T-cell (primary cell): ENCODE data around the gene NPL. TPM values are rescaled to one million over a fixed set of nuclear protein-coding genes. Genes with fewer than 3 reads are reported as not detected.

Source experiments
- ATAC-seq, 4 experiments: fragments of 200-7000 bp in 3 of 4; fragments of 150-1000 bp in 1 of 4; cut with Tn5 transposase; replicated peaks in 1 of 4; 1 replicate in 3 of 4; 2 replicates in 1 of 4; pipeline ENCODE4 v1.10.0; 2021; ENCODE audit warnings: moderate library complexity in 3 of 4, mild to moderate bottlenecking in 2 of 4, moderate number of reproducible peaks in 1 of 4
- CTCF ChIA-PET, 2 donors: fragments of 300-600 bp; sonication (Branson Sonifier 250); formaldehyde crosslinking; loops; one replicate each; lab custom pipeline; 2022; ENCODE audit warnings: antibody characterized with exemption in 2 of 2; lab: Charles Lee
- POLR2A ChIA-PET, 2 donors: fragments of 300-600 bp; sonication (Branson Sonifier 250); formaldehyde crosslinking; loops; one replicate each; lab custom pipeline; 2022; ENCODE audit warnings: antibody characterized with exemption in 2 of 2; lab: Charles Lee
- DNase-seq, 35 experiments: peaks; one replicate each; pipeline versions ENCODE4 v3.0.0 to v3.0.0-alpha.2; 2013 to 2023
- H3K27ac ChIP-seq: one replicate; pipeline ENCODE4 v1.5.1; 2013; ENCODE audit warnings: low read length
- H3K27me3 ChIP-seq, 2 experiments: replicated peaks in 1 of 2; 1 replicate in 1 of 2; 2 replicates in 1 of 2; pipeline versions ENCODE4 v1.6.1 to v1.7.0; 2013; ENCODE audit warnings: low read length in 1 of 2, mixed read lengths in 1 of 2; ENCODE audit not compliant: control insufficient read depth in 2 of 2, insufficient read depth in 2 of 2; ENCODE audit errors: extremely low read depth in 1 of 2
- H3K36me3 ChIP-seq, 2 donors: 1 replicate in 1 of 2; 2 replicates in 1 of 2; pipeline versions ENCODE4 v1.6.1 to v1.7.0; 2013; ENCODE audit warnings: low read length in 1 of 2; ENCODE audit not compliant: control insufficient read depth in 2 of 2, insufficient read depth in 1 of 2; ENCODE audit errors: extremely low read depth in 1 of 2
- H3K4me1 ChIP-seq, 2 experiments: 1 replicate in 1 of 2; 2 replicates in 1 of 2; pipeline versions ENCODE4 v1.6.1 to v1.7.0; 2013; ENCODE audit warnings: low read length in 2 of 2, mixed read lengths in 1 of 2; ENCODE audit not compliant: insufficient read depth in 2 of 2, control insufficient read depth in 1 of 2; ENCODE audit errors: extremely low read depth in 1 of 2
- H3K4me3 ChIP-seq, 2 donors: 1 replicate in 1 of 2; 2 replicates in 1 of 2; pipeline versions ENCODE4 v1.5.1 to v1.7.0; 2013; ENCODE audit warnings: mild to moderate bottlenecking in 2 of 2, low read length in 1 of 2, moderate library complexity in 1 of 2; ENCODE audit not compliant: control insufficient read depth in 1 of 2; ENCODE audit errors: extremely low read depth in 1 of 2
- H3K9me3 ChIP-seq: 2 replicates; pipeline ENCODE4 v1.7.0; 2013
- H3K27ac Mint-ChIP-seq, 2 donors: one replicate each; pipeline ENCODE4 v1.8.0; 2020 to 2021; ENCODE audit warnings: mild to moderate bottlenecking in 2 of 2, mixed read lengths in 2 of 2
- H3K27me3 Mint-ChIP-seq, 2 donors: one replicate each; pipeline ENCODE4 v1.8.0; 2021 to 2022; ENCODE audit warnings: mixed read lengths in 2 of 2
- H3K36me3 Mint-ChIP-seq: one replicate; pipeline ENCODE4 v1.8.0; 2021; ENCODE audit warnings: mixed read lengths
- H3K4me1 Mint-ChIP-seq, 3 donors: one replicate each; pipeline ENCODE4 v1.8.0; 2020 to 2022; ENCODE audit warnings: mixed read lengths in 3 of 3, mild to moderate bottlenecking in 1 of 3
- H3K4me3 Mint-ChIP-seq, 3 donors: one replicate each; pipeline ENCODE4 v1.8.0; 2020 to 2022; ENCODE audit warnings: mild to moderate bottlenecking in 3 of 3, mixed read lengths in 3 of 3, moderate library complexity in 3 of 3
- H3K9me3 Mint-ChIP-seq, 3 donors: one replicate each; pipeline ENCODE4 v1.8.0; 2020 to 2022; ENCODE audit warnings: mixed read lengths in 3 of 3
- WGBS: methylation state at CpG from one replicate; pipeline ENCODE4 v1.1.5; 2013; ENCODE audit warnings: missing lambda C conversion rate; ENCODE audit not compliant: insufficient coverage; 5-methylcytosine and 5-hydroxymethylcytosine counted together
- total RNA-seq, 35 experiments: library from RNA in 6 of 35; stranded (reverse) in 6 of 35; fragments of 120-200 nt in 1 of 35; gene quantifications; one replicate each; pipeline versions ENCODE4 v1.2.1 to v1.2.4 and lab custom pipeline; 2013 to 2026

Gene NPL
- total RNA-seq, 5 donors from 2014 or later (not counting 1 experiment from before 2014, with no cell fraction given): 2.5 to 5.4 (median 4.2) TPM

- ChIA-PET POLR2A (no interaction called here), CTCF (no interaction called here)
- H3K27me3 Mint-ChIP-seq: peaks cover 10 to 13% of the 10 kb centered on the region in 2 donors
- no peak for ATAC-seq
- Histone ChIP-seq H3K4me1 (no peaks in the 10 kb centered on the region), H3K4me3 (no peak overlapping the region), H3K27me3 (peaks cover 4 to 6% of the 10 kb centered on the region in 2 experiments), H3K36me3 (no peaks in the 10 kb centered on the region), H3K27ac (no peak overlapping the region), H3K9me3 (no peaks in the 10 kb centered on the region)
- no peaks in the 10 kb centered on the region for H3K36me3 Mint-ChIP-seq
- no peaks in the 10 kb centered on the region for H3K4me1 Mint-ChIP-seq
- no peak overlapping the region for H3K4me3 Mint-ChIP-seq
- H3K9me3 Mint-ChIP-seq: no peaks in the 10 kb centered on the region
- no peak overlapping the region for H3K27ac Mint-ChIP-seq
- no peak for DNase-seq
- WGBS: 30% methylated on average over 2 of the region's 4 CpGs
Observed at GRCh38 chr1:182754543-182755314, 34.8 kb upstream of the NPL start.

GRCh38 chr1:182755632-182756031 is 33.9 kb upstream of the NPL start:
- POLR2A ChIA-PET: no interaction called here
- peaks cover 4 to 5% of the 10 kb centered on the region in 2 experiments for H3K27me3 ChIP-seq
- no peaks in the 10 kb centered on the region for H3K9me3 Mint-ChIP-seq
- H3K27ac ChIP-seq: no peak overlapping the region
- ATAC-seq (no peak), DNase-seq (no peak)
- H3K4me1 ChIP-seq: no peaks in the 10 kb centered on the region
- H3K36me3 Mint-ChIP-seq: no peaks in the 10 kb centered on the region
- H3K36me3 ChIP-seq: no peaks in the 10 kb centered on the region
- H3K4me1 Mint-ChIP-seq: no peaks in the 10 kb centered on the region
- CTCF ChIA-PET: no interaction called here
- H3K4me3 ChIP-seq: no peak overlapping the region
- no peaks in the 10 kb centered on the region for H3K9me3 ChIP-seq
- H3K27ac Mint-ChIP-seq: no peak overlapping the region
- H3K4me3 Mint-ChIP-seq: no peak overlapping the region
- peaks cover 8 to 11% of the 10 kb centered on the region in 2 donors for H3K27me3 Mint-ChIP-seq

- H3K4me3 Mint-ChIP-seq: no peak overlapping the region
- POLR2A ChIA-PET: interaction anchor here in 1 of 2 donors (0.6 kb wide), 1 partner anchor 149 kb away, joined by 4 read pairs; no protein-coding TSS in a partner anchor
- H3K27me3 ChIP-seq: peaks cover 2 to 4% of the 10 kb centered on the region in 2 experiments
- peaks cover 0 to 2% (median 0%) of the 10 kb centered on the region in 3 donors for H3K9me3 Mint-ChIP-seq
- no peaks in the 10 kb centered on the region for H3K4me1 ChIP-seq
- H3K4me1 Mint-ChIP-seq: no peaks in the 10 kb centered on the region
- no peak overlapping the region for H3K27ac Mint-ChIP-seq
- H3K27me3 Mint-ChIP-seq: peaks cover 4 to 8% of the 10 kb centered on the region in 2 donors
- H3K36me3 Mint-ChIP-seq: no peaks in the 10 kb centered on the region
- ATAC-seq (no peak), DNase-seq (no peak)
- no peaks in the 10 kb centered on the region for H3K9me3 ChIP-seq
- no peak overlapping the region for H3K27ac ChIP-seq
- no peak overlapping the region for H3K4me3 ChIP-seq
- CTCF ChIA-PET: no interaction called here
- no peaks in the 10 kb centered on the region for H3K36me3 ChIP-seq
Observed at GRCh38 chr1:182756423-182756822, 33.1 kb upstream of the NPL start.

GRCh38 chr1:182761396-182762395 is 27.9 kb upstream of the NPL start:
- DNase-seq: no peak
- ChIA-PET CTCF (interaction anchor here (0.7 to 0.8 kb wide), 2 partner anchors 21 to 501 kb away, joined by 3 read pairs; no protein-coding TSS in a partner anchor), POLR2A (no interaction called here)
- Mint-ChIP-seq H3K27me3 (peaks cover 4 to 6% of the 10 kb centered on the region in 2 donors), H3K4me1 (no peaks in the 10 kb centered on the region), H3K9me3 (peaks cover 3 to 8% (median 5%) of the 10 kb centered on the region in 3 donors), H3K36me3 (no peaks in the 10 kb centered on the region), H3K4me3 (no peak overlapping the region), H3K27ac (no peak overlapping the region)
- Histone ChIP-seq H3K27ac (no peak overlapping the region), H3K36me3 (no peaks in the 10 kb centered on the region), H3K9me3 (no peaks in the 10 kb centered on the region), H3K4me3 (no peak overlapping the region), H3K4me1 (no peaks in the 10 kb centered on the region), H3K27me3 (no peaks in the 10 kb centered on the region)
- no peak for ATAC-seq
- 50% methylated on average over 1 of the region's 4 CpGs for WGBS

GRCh38 chr1:182762536-182762935 is 27.0 kb upstream of the NPL start:
- Histone ChIP-seq H3K4me1 (no peaks in the 10 kb centered on the region), H3K4me3 (no peak overlapping the region), H3K27me3 (no peaks in the 10 kb centered on the region), H3K9me3 (no peaks in the 10 kb centered on the region), H3K36me3 (no peaks in the 10 kb centered on the region), H3K27ac (no peak overlapping the region)
- ChIA-PET POLR2A (no interaction called here), CTCF (interaction anchor here in 1 of 2 donors (0.8 kb wide), 1 partner anchor 20 kb away, joined by 3 read pairs; no protein-coding TSS in a partner anchor)
- H3K27me3 Mint-ChIP-seq: peaks cover 4 to 6% of the 10 kb centered on the region in 2 donors
- 76% methylated on average over 3 of the region's 4 CpGs for WGBS
- no peaks in the 10 kb centered on the region for H3K36me3 Mint-ChIP-seq
- no peak for DNase-seq
- no peak overlapping the region for H3K4me3 Mint-ChIP-seq
- no peak for ATAC-seq
- no peak overlapping the region for H3K27ac Mint-ChIP-seq
- no peaks in the 10 kb centered on the region for H3K4me1 Mint-ChIP-seq
- H3K9me3 Mint-ChIP-seq: peaks cover 3 to 8% (median 5%) of the 10 kb centered on the region in 3 donors

- peaks cover 3 to 8% (median 5%) of the 10 kb centered on the region in 3 donors for H3K9me3 Mint-ChIP-seq
- H3K4me1 Mint-ChIP-seq: no peaks in the 10 kb centered on the region
- no peak overlapping the region for H3K4me3 ChIP-seq
- no peak for ATAC-seq
- H3K27me3 ChIP-seq: no peaks in the 10 kb centered on the region
- no peaks in the 10 kb centered on the region for H3K36me3 ChIP-seq
- no peaks in the 10 kb centered on the region for H3K9me3 ChIP-seq
- peaks cover 4 to 9% of the 10 kb centered on the region in 2 donors for H3K27me3 Mint-ChIP-seq
- DNase-seq: no peak
- no peaks in the 10 kb centered on the region for H3K4me1 ChIP-seq
- POLR2A ChIA-PET: no interaction called here
- CTCF ChIA-PET: no interaction called here
- no peaks in the 10 kb centered on the region for H3K36me3 Mint-ChIP-seq
- WGBS: 69% methylated on average over 2 of the region's 4 CpGs
- no peak overlapping the region for H3K27ac Mint-ChIP-seq
- no peak overlapping the region for H3K27ac ChIP-seq
- H3K4me3 Mint-ChIP-seq: no peak overlapping the region
Observed at GRCh38 chr1:182764029-182764727, 25.4 kb upstream of the NPL start.
